ENCODE data around the gene STMN1.

GRCh38 chr1:25858906-25859789, 47.1 kb downstream of the STMN1 start, which contains the start of gene AUNIP:
- TF ChIP-seq CTCF (conservative IDR thresholded peaks at IDR 0.05) (no peak), EZH2 (IDR thresholded peaks at IDR 0.05; ENCODE audit: low read depth) (no peak)
